Retina (tissue), 1 donor: ENCODE results near the gene AACS.
"Not testable (repeated sequence)": the region's sequence is repeated elsewhere in the genome, so short reads cannot be mapped to it uniquely, and the experiment has no call there.

Experiments used
- DNase-seq: peaks from one replicate; pipeline ENCODE4 v3.0.0-alpha.2; 2016

AACS gene

DNA sequence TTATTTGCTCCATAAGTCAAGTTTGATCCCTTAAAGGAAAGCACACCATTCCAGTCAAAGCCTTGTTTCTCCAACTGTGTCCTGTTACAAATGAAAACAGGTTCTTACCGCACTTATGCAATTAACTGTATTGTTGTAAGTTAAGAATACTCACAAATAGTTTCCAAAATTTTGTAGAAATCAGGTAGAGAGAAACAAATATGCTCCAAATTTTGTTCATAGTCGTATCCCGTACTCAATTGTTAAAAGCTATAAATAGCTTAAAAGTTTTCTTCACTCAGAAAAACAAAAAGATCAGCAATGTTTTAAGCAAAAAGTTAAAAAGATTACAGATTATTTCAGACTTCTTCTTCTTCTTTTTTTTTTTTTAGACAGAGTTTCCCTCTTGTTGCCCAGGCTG, 4.0 kb upstream of the AACS start:
- DNase-seq: no peak

DNA sequence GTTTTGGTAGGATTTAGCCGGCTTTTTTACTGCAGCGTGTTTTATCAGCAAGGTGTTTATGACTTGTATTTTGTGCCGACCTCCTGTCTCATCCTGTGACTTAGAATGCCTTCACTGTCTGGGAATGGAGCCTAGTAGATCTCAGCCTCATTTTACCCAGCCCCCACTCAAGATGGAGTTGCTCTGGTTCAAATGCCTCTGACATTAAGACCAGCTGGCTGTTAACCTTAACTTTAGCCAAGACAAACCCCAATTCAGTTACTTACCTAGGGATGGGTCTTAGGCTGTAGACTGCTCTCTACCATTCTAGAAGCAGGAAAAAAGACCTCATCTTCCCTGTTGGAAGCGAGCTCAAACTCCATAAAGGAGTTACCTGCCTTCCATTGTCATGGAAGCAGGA, 1.7 kb upstream of the AACS start:
- DNase-seq: not testable (repeated sequence)

GRCh38 chr12:125064492-125064891, 743 bp upstream of the AACS start:
- no peak for DNase-seq

- no peak for DNase-seq
Measured at GRCh38 chr12:125065919-125066570, 810 bp downstream of the AACS start.

- no peak for DNase-seq
Measured at GRCh38 chr12:125068391-125068790, 3.2 kb downstream of the AACS start.

GRCh38 chr12:125069616-125070015, 4.4 kb downstream of the AACS start:
- DNase-seq: no peak

DNA sequence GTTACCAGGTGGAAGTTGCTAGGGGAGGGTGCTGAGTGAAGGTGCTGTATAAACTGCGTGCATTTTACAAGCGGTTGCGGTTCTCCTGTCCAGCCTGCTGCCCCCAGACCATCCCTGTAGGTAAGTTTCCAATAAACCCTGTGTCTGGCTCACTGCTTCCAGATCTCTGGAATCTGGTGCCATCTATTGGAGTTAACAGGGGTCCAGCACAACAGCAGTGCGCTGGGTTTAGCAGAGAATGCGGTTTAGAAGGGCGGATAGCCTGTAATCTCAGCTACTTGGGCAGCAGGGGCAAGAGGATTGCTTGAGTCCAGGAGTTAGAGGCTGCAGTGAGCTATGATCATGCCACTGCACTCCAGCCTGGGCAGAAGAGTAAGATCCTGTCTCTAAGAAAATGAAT, 4.9 kb downstream of the AACS start:
- DNase-seq: no peak

DNA sequence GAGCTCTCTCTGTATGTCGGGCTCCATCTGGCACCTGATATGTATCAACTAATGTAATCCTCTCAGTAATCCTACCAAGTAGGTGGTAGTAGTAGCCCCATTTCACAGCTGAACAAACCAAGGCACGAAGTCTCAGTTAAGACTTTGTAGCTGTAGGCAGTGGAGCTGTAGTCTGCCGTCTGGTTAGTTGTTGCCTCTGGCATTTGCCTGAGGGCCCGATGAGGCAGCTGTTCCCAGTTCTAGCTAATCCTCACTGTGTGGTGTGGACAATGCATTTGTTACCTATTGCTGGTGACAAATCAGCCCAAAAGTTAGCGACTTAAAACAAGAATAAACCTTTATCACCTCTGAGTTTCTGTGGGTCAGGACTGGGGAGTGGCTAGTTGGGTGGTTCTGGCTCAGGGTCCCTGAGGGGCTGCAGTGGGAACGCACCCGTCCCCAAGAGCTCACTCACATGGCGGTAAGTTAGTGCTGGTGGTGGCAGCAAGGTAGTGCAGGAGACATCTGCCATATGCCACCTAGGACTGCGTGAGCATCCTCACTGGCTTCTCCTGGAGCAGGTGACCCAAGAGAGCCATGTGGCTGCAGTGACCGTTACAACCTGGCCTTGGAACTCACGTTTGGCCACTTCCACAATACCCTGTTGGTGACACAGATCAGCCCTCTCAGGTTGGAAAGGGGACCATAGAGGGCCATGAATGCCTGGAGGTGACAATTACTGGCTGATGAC, 5.6 kb downstream of the AACS start:
- no peak for DNase-seq

- DNase-seq: no peak
Measured at GRCh38 chr12:125071456-125071855, 6.2 kb downstream of the AACS start.

DNA sequence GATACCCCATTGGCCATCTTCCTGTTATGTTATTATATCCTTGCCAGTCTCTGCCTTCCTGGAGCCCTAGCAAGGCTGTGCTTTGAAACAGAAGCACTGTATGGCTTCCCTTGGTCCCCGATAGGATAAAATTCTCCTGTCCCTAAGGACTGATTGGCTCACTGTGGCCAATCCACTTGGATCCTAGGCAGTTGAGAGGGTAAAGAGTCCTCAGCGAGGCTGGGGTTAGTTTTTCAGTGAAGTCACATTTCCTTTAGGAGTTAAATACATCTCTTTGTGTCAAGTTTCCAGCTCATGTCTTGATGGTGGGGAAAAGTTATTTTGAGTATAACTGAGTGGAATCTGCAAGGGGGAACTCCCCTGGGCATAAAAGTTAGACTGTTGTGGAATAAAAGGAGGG, 7.3 kb downstream of the AACS start:
- DNase-seq: no peak

DNA sequence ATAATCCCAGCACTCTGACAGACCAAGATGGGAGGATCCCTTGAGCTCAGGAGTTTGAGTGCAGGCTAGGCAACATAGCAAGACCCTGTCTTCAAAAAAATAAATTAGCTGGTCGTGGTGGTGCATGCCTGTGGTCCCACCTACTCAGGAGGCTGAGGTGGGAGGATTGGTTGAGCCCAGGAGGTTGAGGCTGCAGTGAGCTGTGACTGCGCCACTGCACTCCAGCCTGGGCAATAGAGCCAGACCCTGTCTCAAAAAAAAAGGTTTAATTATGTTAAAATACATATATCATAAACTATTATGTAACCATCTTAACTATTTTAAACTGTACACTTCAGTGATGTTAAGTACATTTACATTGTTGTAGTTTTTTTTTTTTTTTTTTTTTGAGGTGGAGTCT, 9.1 kb downstream of the AACS start:
- not testable (repeated sequence) for DNase-seq

GRCh38 chr12:125076103-125076502, 10.9 kb downstream of the AACS start:
- DNase-seq: no peak

DNA sequence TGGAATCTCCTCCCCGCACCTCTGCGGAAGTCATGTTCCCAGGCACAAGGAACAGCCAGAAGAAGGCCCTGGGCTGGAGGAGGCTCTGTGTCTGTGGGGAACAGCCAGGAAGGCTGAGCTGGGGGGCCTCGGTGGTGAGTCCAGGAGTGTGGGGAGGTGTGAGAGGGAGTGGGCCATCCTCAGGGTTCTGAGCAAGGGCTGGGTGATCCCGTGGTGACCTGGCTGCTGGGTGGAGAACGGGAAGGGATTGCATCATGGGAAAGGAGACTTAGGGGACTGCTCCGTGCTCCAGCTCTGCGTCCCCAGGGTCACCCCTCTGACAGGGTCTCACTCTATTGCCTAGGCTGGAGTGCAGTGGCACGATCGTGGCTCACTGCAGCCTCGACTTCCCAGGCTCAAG, 13.8 kb downstream of the AACS start:
- DNase-seq: no peak

GRCh38 chr12:125079648-125080645, 14.7 kb downstream of the AACS start:
- no peak for DNase-seq

DNA sequence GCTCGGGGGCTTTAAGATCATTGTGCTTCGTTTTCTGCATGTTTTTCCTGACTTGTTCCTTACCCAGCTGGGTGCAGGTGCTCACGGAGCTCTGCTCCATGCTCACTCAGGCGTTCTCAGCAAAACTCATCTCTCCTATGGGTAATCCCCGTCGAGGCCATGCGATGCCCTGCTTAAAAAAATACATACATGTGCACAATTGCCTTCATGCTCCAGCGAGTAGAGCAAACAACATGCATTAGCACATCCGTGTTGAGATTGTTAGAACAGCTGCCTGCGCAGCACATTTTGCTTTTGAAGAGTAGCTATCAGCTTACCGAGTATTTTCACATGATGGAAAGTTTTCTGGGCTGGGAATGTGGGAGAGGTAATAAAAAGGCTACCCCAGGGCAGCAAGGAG, 16.2 kb downstream of the AACS start:
- peak; percentile 52 for DNase-seq

GRCh38 chr12:125083072-125083471, 17.8 kb downstream of the AACS start:
- no peak for DNase-seq

GRCh38 chr12:125088199-125088598, 23.0 kb downstream of the AACS start:
- DNase-seq: not testable (repeated sequence)

DNA sequence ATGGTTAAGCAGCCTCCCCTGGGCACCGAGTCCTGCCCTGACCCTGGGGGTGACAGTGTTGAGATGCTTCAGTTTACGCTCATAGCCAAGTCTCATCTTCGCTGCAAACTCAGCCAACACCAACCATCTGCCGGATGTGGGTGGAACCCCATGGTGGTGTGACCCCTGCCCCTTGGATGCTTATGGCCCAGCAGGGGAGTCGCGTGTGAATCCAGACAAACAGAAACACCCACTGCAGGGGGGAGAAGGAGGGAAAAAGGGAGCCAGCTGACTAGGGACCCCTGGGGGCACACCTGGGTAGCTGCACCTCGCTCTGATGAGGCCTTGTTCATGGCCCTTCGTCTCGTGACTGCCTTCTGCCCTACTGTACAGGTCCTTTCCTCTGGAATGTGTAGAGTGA, 23.8 kb downstream of the AACS start:
- no peak for DNase-seq

DNA sequence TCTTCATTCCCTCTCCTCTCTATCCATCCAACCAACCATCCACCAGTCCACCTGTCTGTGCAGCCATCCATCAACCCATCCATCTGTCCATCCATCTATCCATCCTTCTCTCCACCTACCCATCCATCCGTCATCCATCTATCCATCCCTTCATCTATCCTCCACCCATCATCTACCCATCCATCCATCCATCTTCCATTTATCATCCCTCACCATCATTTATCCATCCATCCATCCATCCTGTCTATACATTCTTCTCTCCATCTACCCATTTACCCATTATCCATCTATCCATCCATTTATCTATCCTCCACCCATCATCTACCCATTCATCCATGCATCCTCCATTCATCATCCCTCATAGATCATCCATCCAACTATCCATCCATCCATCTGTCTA, 24.4 kb downstream of the AACS start:
- DNase-seq: no peak

DNA sequence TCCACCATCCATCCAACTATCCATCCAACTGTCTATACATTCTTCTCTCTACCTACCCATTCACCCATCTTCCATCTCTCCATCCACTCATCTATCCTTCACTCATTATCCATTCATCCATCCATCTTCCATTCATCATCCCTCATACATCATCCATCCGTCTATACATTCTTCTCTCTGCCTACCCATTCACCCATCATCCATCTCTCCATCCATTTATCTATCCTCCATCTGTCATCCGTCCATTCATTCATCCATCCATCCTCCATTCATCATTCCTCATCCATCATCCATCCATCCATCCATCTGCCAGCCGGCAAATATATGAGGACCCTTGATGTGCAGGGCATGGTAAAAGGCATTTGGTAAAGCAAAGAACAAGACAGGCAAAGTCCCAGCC, 25.2 kb downstream of the AACS start:
- no peak for DNase-seq

- DNase-seq: peak; percentile 38
Measured at GRCh38 chr12:125091401-125091800, 26.2 kb downstream of the AACS start.

GRCh38 chr12:125092108-125092871, 27.1 kb downstream of the AACS start:
- DNase-seq: peak; percentile 32
